ENCODE measurements around the gene CFD. TPM values are rescaled to one million over a fixed set of nuclear protein-coding genes. Genes with fewer than 3 reads are reported as not detected.

The CFD gene
- total RNA-seq, 1 donor from 2014 or later = 1,680 TPM

DNA sequence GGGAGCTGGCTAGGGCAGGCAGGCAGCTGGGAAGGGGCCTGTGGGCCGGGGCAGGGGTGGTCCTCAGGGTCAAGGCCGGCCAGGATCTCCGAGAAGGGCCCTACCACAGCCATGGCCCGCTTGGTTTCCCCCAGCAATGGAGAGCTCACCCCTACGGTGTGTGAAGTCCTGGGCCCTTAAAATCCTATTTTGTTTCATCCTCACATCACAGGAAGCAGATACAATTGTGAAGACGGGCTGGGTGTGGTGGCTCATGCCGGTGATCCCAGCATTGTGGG lies 42.6 kb downstream of the CFD start:
- Histone ChIP-seq H3K27ac (no peak overlapping the region), H3K4me1 (no peaks in the 10 kb centered on the region), H3K27me3 (no peaks in the 10 kb centered on the region), H3K4me3 (no peak overlapping the region), H3K9me3 (no peaks in the 10 kb centered on the region), H3K36me3 (peaks cover 7 to 31% of the 10 kb centered on the region in 2 donors)
- intact Hi-C loops (cut with DNase I) = no loop called here
- no peak for DNase-seq (ENCODE audit: low spot score in 2 of 2)
- TF ChIP-seq, protein P1, sequence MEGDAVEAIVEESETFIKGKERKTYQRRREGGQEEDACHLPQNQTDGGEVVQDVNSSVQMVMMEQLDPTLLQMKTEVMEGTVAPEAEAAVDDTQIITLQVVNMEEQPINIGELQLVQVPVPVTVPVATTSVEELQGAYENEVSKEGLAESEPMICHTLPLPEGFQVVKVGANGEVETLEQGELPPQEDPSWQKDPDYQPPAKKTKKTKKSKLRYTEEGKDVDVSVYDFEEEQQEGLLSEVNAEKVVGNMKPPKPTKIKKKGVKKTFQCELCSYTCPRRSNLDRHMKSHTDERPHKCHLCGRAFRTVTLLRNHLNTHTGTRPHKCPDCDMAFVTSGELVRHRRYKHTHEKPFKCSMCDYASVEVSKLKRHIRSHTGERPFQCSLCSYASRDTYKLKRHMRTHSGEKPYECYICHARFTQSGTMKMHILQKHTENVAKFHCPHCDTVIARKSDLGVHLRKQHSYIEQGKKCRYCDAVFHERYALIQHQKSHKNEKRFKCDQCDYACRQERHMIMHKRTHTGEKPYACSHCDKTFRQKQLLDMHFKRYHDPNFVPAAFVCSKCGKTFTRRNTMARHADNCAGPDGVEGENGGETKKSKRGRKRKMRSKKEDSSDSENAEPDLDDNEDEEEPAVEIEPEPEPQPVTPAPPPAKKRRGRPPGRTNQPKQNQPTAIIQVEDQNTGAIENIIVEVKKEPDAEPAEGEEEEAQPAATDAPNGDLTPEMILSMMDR (IDR thresholded peaks at IDR 0.05) = no peak

DNA sequence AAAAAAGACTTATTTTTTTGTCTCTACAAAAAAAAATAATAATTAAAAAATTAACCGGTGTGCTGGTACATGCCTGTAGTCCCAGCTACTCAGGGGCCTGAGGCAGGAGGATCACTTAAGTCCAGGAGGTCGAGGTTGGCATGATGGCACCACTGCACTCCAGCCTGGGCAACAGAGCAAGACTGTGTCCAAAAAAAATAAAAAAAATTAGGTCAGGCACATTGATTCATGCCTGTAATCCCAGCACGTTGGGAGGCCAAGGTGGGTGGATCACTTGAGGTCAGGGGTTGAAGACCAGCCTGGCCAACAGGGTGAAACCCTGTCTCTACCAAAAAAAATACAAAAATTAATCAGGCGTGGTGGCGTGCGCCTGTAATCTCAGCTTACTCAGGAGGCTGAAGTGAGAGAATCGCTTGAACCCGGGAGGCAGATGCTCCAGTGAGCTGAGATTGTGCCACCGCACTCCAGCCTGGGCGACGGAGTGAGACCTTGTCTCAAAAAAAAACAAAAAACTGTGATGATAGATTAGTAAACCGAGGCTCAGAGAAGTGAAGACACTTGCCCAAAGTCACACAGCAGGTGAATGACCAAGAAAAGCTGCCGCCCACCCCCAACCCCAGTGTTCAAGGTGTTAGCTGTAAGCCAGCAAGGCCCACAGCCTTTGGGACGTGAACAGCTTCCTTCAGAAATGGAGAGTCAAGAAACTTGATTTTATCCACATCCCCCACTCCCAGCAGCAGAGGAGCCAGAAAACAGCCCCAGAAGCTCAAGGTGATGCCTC lies 43.2 kb downstream of the CFD start:
- peaks cover 7 to 27% of the 10 kb centered on the region in 2 donors for H3K36me3 ChIP-seq
- intact Hi-C loops (cut with DNase I) = no loop called here
- no peak overlapping the region for H3K4me3 ChIP-seq
- DNase-seq (ENCODE audit: low spot score in 2 of 2) = no peak
- TF ChIP-seq, protein P1 (IDR thresholded peaks at IDR 0.05) = no peak
- no peaks in the 10 kb centered on the region for H3K27me3 ChIP-seq
- no peak overlapping the region for H3K27ac ChIP-seq
- H3K4me1 ChIP-seq = no peaks in the 10 kb centered on the region
- H3K9me3 ChIP-seq = no peaks in the 10 kb centered on the region

DNA sequence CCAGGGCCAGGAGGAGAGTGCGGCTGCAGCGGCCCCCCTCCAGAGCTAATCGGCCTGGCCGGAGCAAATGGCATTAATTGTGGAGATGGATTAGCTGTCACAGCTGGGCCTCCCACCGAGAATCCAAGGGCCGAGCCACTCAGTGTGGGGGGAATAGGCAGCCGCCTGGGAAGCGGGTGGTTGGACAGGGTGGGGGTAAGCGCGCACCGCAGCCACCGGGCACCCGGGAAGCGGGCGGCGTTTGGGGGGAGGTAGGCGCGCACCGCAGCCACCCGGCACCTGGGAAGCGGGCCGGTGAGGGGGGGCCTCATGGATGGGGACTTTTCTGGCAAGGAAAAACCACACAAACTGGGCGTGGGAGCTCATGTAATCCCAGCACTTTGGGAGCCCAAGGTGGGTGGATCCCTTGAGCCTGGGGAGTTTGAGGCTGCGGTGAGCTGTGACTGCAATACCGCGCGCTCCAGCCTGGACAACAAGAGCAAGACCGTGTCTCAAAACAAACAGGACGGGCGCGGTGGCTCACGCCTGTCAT lies 43.9 kb downstream of the CFD start:
- no peak overlapping the region for H3K27ac ChIP-seq
- H3K4me1 ChIP-seq = no peaks in the 10 kb centered on the region

DNA sequence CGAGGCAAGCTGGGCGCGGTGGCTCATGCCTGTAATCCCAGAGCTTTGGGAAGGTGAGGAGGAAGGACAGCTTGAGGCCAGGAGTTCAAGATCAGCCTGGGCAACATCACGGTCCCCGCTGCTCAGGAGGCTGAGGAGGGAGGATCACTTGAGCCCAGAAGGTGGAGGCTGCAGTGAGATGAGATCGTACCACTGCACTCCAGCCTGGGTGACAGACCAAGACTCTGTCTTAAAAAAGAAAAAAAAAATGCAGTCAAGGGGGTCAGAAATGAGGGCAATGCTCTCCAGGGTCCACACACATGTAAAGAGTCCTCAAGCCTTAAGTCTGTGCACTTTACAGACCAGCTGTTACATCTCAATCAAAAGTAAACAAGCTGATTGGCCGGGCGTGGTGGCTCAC lies 45.1 kb downstream of the CFD start:
- Histone ChIP-seq H3K36me3 (peaks cover 3 to 18% of the 10 kb centered on the region in 2 donors), H3K27me3 (no peaks in the 10 kb centered on the region)

More for the DNA sequence above, 43.9 kb downstream of the CFD start:
- Histone ChIP-seq H3K27me3 (no peaks in the 10 kb centered on the region), H3K36me3 (peaks cover 7 to 27% of the 10 kb centered on the region in 2 donors), H3K9me3 (no peaks in the 10 kb centered on the region), H3K4me3 (no peak overlapping the region)
- TF ChIP-seq, protein P1 (IDR thresholded peaks at IDR 0.05) = no peak
- no peak for DNase-seq (ENCODE audit: low spot score in 2 of 2)
- intact Hi-C loops (cut with DNase I) = no loop called here

DNA sequence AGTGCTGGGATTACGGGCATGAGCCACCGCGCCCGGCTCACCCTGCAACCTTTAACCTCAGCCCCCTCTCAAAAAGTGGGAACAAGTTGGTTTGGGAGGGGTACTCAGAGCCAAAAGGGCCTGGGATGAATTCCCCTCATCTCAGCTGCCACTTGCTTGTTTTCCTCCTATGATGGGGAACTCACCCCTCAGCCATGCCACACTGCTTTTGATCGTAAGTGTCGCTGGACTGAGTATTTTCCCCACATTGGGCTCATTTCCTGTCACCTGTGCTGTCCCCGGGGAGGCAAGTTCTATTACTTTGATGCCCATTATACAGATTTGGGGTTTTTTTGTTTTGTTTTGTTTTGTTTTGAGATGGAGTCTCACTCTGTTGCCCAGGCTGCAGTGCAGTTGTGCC lies 47.0 kb downstream of the CFD start:
- TF ChIP-seq, protein P1 (IDR thresholded peaks at IDR 0.05) = no peak
- Histone ChIP-seq H3K4me3 (no peak overlapping the region), H3K9me3 (no peaks in the 10 kb centered on the region), H3K27me3 (no peaks in the 10 kb centered on the region), H3K36me3 (peaks cover 0 to 5% of the 10 kb centered on the region in 2 donors), H3K27ac (no peak overlapping the region), H3K4me1 (no peaks in the 10 kb centered on the region)
- no peak for DNase-seq (ENCODE audit: low spot score in 2 of 2)
- intact Hi-C loops (cut with DNase I) = no loop called here

More for the DNA sequence above, 45.1 kb downstream of the CFD start:
- Histone ChIP-seq H3K4me1 (no peaks in the 10 kb centered on the region), H3K27ac (no peak overlapping the region), H3K9me3 (no peaks in the 10 kb centered on the region), H3K4me3 (no peak overlapping the region)
- intact Hi-C loops (cut with DNase I) = no loop called here
- no peak for DNase-seq (ENCODE audit: low spot score in 2 of 2)
- TF ChIP-seq, protein P1 (IDR thresholded peaks at IDR 0.05) = no peak
